HepG2 (cell line): ENCODE data around the gene CTDP1. TPM values are rescaled to one million over a fixed set of nuclear protein-coding genes. Genes with fewer than 3 reads are reported as not detected.
A peak's percentile ranks its signal among the peaks of the same experiment; 100 is the strongest.

Source experiments
- ATAC-seq: fragments of 200-7000 bp; cut with Tn5 transposase; 3 replicates; pipeline ENCODE4 v1.9.1; 2020; ENCODE audit warnings: mild to moderate bottlenecking, moderate library complexity
- BruUV-seq: library from RNA; stranded (reverse); fragments of 400-500 nt; replicated peaks from 2 replicates; lab custom pipeline; 2021; lab: Mats Ljungman, UMichigan
- CTCF ChIA-PET: fragments of 300-600 bp; formaldehyde crosslinking; extraction: SDS; loops from one replicate; lab custom pipeline; 2021; ENCODE audit warnings: low total read pairs, inconsistent platforms, low intra/inter-chr PET ratio; lab: Yijun Ruan, JAX
- POLR2A ChIA-PET: fragments of 350-600 bp; sonication (Branson Sonifier 250); formaldehyde crosslinking; loops from one replicate; lab custom pipeline; 2020; ENCODE audit warnings: antibody characterized with exemption, inconsistent platforms; lab: Yijun Ruan, JAX
- DNase-seq: peaks from one replicate; pipeline ENCODE4 v3.0.0-alpha.2; 2015; ENCODE audit warnings: low spot score
- FAIRE-seq: peaks from 3 replicates; lab custom pipeline; 2011; peaks lifted over from hg19 to GRCh38; lab: Jason Lieb, UNC
- H2AFZ ChIP-seq: one replicate; pipeline ENCODE4 v1.6.1; 2011; ENCODE audit warnings: low read length, inconsistent platforms
- H3K27ac ChIP-seq: fragments of 300-600 bp; 3 replicates; pipeline ENCODE4 v1.8.0; 2011; ENCODE audit warnings: mixed run types, mild to moderate bottlenecking, mixed read lengths, low read length, inconsistent platforms; ENCODE audit not compliant: insufficient read depth; ENCODE audit errors: extremely low read length
- H3K27me3 ChIP-seq, 2 experiments: fragments of 200-600 bp in 1 of 2; 2 replicates in 1 of 2; 3 replicates in 1 of 2; pipeline versions ENCODE4 v1.6.0 to v1.8.0; 2011; ENCODE audit warnings: low read length in 2 of 2, mild to moderate bottlenecking in 2 of 2, moderate library complexity in 2 of 2, inconsistent platforms in 1 of 2; ENCODE audit not compliant: insufficient read depth in 2 of 2, control insufficient read depth in 1 of 2
- H3K36me3 ChIP-seq, 2 experiments: fragments of 200-600 bp in 1 of 2; replicated peaks in 1 of 2; 2 replicates in 1 of 2; 3 replicates in 1 of 2; pipeline versions ENCODE4 v1.5.1 to v1.8.0; 2011; ENCODE audit warnings: low read length in 2 of 2, inconsistent platforms in 1 of 2; ENCODE audit not compliant: insufficient read depth in 2 of 2, control insufficient read depth in 1 of 2
- H3K4me1 ChIP-seq: 2 replicates; pipeline ENCODE4 v1.5.1; 2012; ENCODE audit warnings: low read length, inconsistent platforms; ENCODE audit not compliant: insufficient read depth
- H3K4me2 ChIP-seq: 2 replicates; pipeline ENCODE4 v1.6.0; 2011; ENCODE audit warnings: low read depth, low read length, inconsistent platforms
- H3K4me3 ChIP-seq, 3 experiments: fragments of 200-600 bp in 1 of 3; sonication (generic), shearing (Covaris generic) in 1 of 3; replicated peaks in 1 of 3; 2 replicates each; pipeline ENCODE4 v1.5.1; 2011 to 2016; ENCODE audit warnings: low read length in 3 of 3, inconsistent platforms in 2 of 3, low read depth in 2 of 3, mild to moderate bottlenecking in 2 of 3, control low read depth in 1 of 3, mixed read lengths in 1 of 3; ENCODE audit not compliant: insufficient read depth in 1 of 3
- H3K79me2 ChIP-seq: one replicate; pipeline ENCODE4 v1.6.1; 2011; ENCODE audit warnings: low read length, inconsistent platforms; ENCODE audit not compliant: insufficient read depth
- H3K9ac ChIP-seq: 2 replicates; pipeline ENCODE4 v1.6.0; 2011; ENCODE audit warnings: mild to moderate bottlenecking, low read depth, low read length, inconsistent platforms; ENCODE audit not compliant: insufficient read depth
- H3K9me3 ChIP-seq: 2 replicates; pipeline ENCODE4 v1.5.1; 2012; ENCODE audit warnings: mild to moderate bottlenecking, low read length
- H4K20me1 ChIP-seq: 2 replicates; pipeline ENCODE4 v1.6.0; 2011; ENCODE audit warnings: inconsistent platforms, mild to moderate bottlenecking, low read length, moderate library complexity; ENCODE audit not compliant: insufficient read depth
- ATF2 ChIP-seq: sonication (generic); formaldehyde crosslinking; IDR thresholded peaks from 2 replicates; pipeline ENCODE4 v1.4.0; 2020; ENCODE audit warnings: missing genetic modification reagents
- HBP1 ChIP-seq: IDR thresholded peaks from 2 replicates; pipeline ENCODE4 v1.6.1; 2016; ENCODE audit warnings: low read depth, control low read depth
- HNF4G ChIP-seq, 2 experiments: sonication (generic) in 1 of 2; formaldehyde crosslinking in 1 of 2; IDR thresholded peaks; 2 replicates each; pipeline versions ENCODE4 v1.4.0 to v1.6.1; 2011 to 2020; ENCODE audit warnings: borderline replicate concordance in 2 of 2, low read depth in 2 of 2, mild to moderate bottlenecking in 2 of 2, low read length in 1 of 2, missing genetic modification reagents in 1 of 2, moderate library complexity in 1 of 2
- HNRNPK ChIP-seq: fragments of 200-400 bp; formaldehyde crosslinking; IDR thresholded peaks from 2 replicates; pipeline ENCODE4 v1.6.1; 2018; ENCODE audit warnings: low read length, low read depth, moderate library complexity, mild to moderate bottlenecking; ENCODE audit not compliant: poor library complexity, severe bottlenecking
- KLF9 ChIP-seq: IDR thresholded peaks from 2 replicates; pipeline ENCODE4 v1.6.1; 2016; ENCODE audit warnings: low read depth
- NFRKB ChIP-seq: fragments of 450-650 bp; IDR thresholded peaks from 2 replicates; pipeline ENCODE4 v1.6.1; 2017
- RNF219 ChIP-seq: sonication (generic); formaldehyde crosslinking; IDR thresholded peaks from 2 replicates; pipeline ENCODE4 v1.5.0; 2020; ENCODE audit warnings: mild to moderate bottlenecking, missing genetic modification reagents
- SALL1 ChIP-seq: sonication (generic); formaldehyde crosslinking; IDR thresholded peaks from 2 replicates; pipeline ENCODE4 v1.8.0; 2022; ENCODE audit warnings: mild to moderate bottlenecking, missing genetic modification reagents
- SETDB1 ChIP-seq: sonication (generic); formaldehyde crosslinking; IDR thresholded peaks from 2 replicates; pipeline ENCODE4 v1.5.1; 2020; ENCODE audit warnings: missing genetic modification reagents, mild to moderate bottlenecking, borderline replicate concordance
- TBX2 ChIP-seq: sonication (generic); formaldehyde crosslinking; IDR thresholded peaks from 2 replicates; pipeline ENCODE4 v1.5.0; 2020; ENCODE audit warnings: missing genetic modification reagents, mild to moderate bottlenecking, borderline replicate concordance
- ZFP37 ChIP-seq: sonication (generic); formaldehyde crosslinking; IDR thresholded peaks from 2 replicates; pipeline ENCODE4 v1.4.0; 2020; ENCODE audit warnings: missing genetic modification reagents, borderline replicate concordance
- ZMYM4 ChIP-seq: sonication (generic); formaldehyde crosslinking; IDR thresholded peaks from 2 replicates; pipeline ENCODE4 v1.8.1; 2023; ENCODE audit warnings: mild to moderate bottlenecking, missing genetic modification reagents
- ZNF547 ChIP-seq: sonication (generic); formaldehyde crosslinking; IDR thresholded peaks from 2 replicates; pipeline ENCODE4 v1.5.1; 2020; ENCODE audit warnings: mild to moderate bottlenecking, missing genetic modification reagents
- ZNF720 ChIP-seq: sonication (generic); formaldehyde crosslinking; IDR thresholded peaks from 2 replicates; pipeline ENCODE4 v1.4.0; 2020; ENCODE audit warnings: missing genetic modification reagents
- WGBS: methylation state at CpG from one replicate; pipeline ENCODE4 v1.1.6; 2017; ENCODE audit warnings: low lambda C conversion rate; 5-methylcytosine and 5-hydroxymethylcytosine counted together
- in situ Hi-C: cut with HindIII; loops from 2 replicates; pipeline ENCODE4 v1.10.0; 2017; ENCODE audit warnings: low pct_unique_long_range_greater_than_20kb; ENCODE audit not compliant: extremely low pct_ligation_motif_present
- intact Hi-C: fragments of 100-400 bp; cut with micrococcal nuclease; formaldehyde crosslinking; loops from one replicate; pipeline ENCODE4 v1.10.0; 2022; ENCODE audit not compliant: unreplicated experiment
- polyA plus RNA-seq, 8 experiments: library from polyadenylated mRNA; depleted of rRNA in 3 of 8; stranded (reverse) in 7 of 8; unstranded in 1 of 8; fragments of >200 nt; fragmentation: Illumina TruSeq in 4 of 8; extraction: Trizol in 4 of 8; gene quantifications; 2 replicates each; pipeline versions ENCODE4 v1.2.1 to v1.2.3, GENCODE V29; 2011 to 2016; ENCODE audit warnings: low read depth in 4 of 8, missing spikeins in 1 of 8, mixed read lengths in 1 of 8; ENCODE audit not compliant: insufficient read depth in 1 of 8
- total RNA-seq, 5 experiments: library from RNA; depleted of rRNA; stranded (reverse); fragments of >200 nt; fragmentation: Illumina TruSeq; extraction: Trizol; gene quantifications; 2 replicates each; pipeline ENCODE4 v1.2.3, GENCODE V29; 2016; ENCODE audit warnings: low read depth in 1 of 5

CTDP1 gene
- total and polyA plus RNA-seq, 2 of the 13 experiments (the other 11 are each of a cell fraction or from before 2014, with no cell fraction given): 6.9 to 11.0 TPM

GRCh38 chr18:79647307-79647706 is 32.3 kb upstream of the CTDP1 start:
- DNase-seq (no peak), ATAC-seq (no peak), FAIRE-seq (no peak)
- H3K4me1 ChIP-seq: no peaks in the 10 kb centered on the region
- no peak overlapping the region for H3K27ac ChIP-seq
- H3K4me3 ChIP-seq: no peak overlapping the region
- H2AFZ ChIP-seq: no peak overlapping the region
- in situ Hi-C loops (no loop called here), intact Hi-C loops (loop anchor here (10.0 kb wide), 1 partner anchor 293 kb away; no protein-coding TSS in a partner anchor)
- H3K79me2 ChIP-seq: no peaks in the 10 kb centered on the region
- H3K9ac ChIP-seq: no peak overlapping the region
- no peak overlapping the region for H3K4me2 ChIP-seq
- H3K9me3 ChIP-seq: no peaks in the 10 kb centered on the region
- peak; percentile 89 for TF ChIP-seq HNRNPK
- no peak for TF ChIP-seq ZMYM4 (CRISPR knock-in tag)
- H3K27me3 ChIP-seq: peaks cover 2 to 50% of the 10 kb centered on the region in 2 experiments
- BruUV-seq: no TSS peak
- H3K36me3 ChIP-seq: no peaks in the 10 kb centered on the region
- 3% methylated on average over 1 of the region's 1 CpG for WGBS
- ChIA-PET CTCF (no interaction called here), POLR2A (no interaction called here)
- no peaks in the 10 kb centered on the region for H4K20me1 ChIP-seq

- H3K36me3 ChIP-seq: no peaks in the 10 kb centered on the region
- H3K79me2 ChIP-seq: no peaks in the 10 kb centered on the region
- ChIA-PET CTCF (no interaction called here), POLR2A (no interaction called here)
- WGBS: 60% methylated on average over 11 of the region's 11 CpGs
- no peak overlapping the region for H3K4me3 ChIP-seq
- H3K27me3 ChIP-seq: peaks cover 0 to 41% of the 10 kb centered on the region in 2 experiments; a peak in 4 of 5 replicates
- no peaks in the 10 kb centered on the region for H4K20me1 ChIP-seq
- H2AFZ ChIP-seq: no peak overlapping the region
- intact Hi-C loops (no loop called here), in situ Hi-C loops (no loop called here)
- BruUV-seq: no TSS peak
- H3K9ac ChIP-seq: no peak overlapping the region
- DNase-seq (no peak), ATAC-seq (no peak), FAIRE-seq (no peak)
- H3K9me3 ChIP-seq: no peaks in the 10 kb centered on the region
- no peak overlapping the region for H3K4me2 ChIP-seq
- no peaks in the 10 kb centered on the region for H3K4me1 ChIP-seq
- no peak overlapping the region for H3K27ac ChIP-seq
- TF ChIP-seq SALL1 (CRISPR knock-in tag): no peak
- no peak for TF ChIP-seq NFRKB
- no peak for TF ChIP-seq ZFP37
- TF ChIP-seq ZNF547 (CRISPR knock-in tag): no peak
- TF ChIP-seq RNF219 (CRISPR knock-in tag): no peak
- no peak for TF ChIP-seq HBP1 (CRISPR knock-in tag)
- TF ChIP-seq ZNF720 (CRISPR knock-in tag): no peak
- no peak for TF ChIP-seq TBX2 (CRISPR knock-in tag)
- TF ChIP-seq KLF9 (CRISPR knock-in tag): no peak
- no peak for TF ChIP-seq ATF2 (CRISPR knock-in tag)
- TF ChIP-seq HNF4G (IDR thresholded peaks at IDR 0.05; ENCODE audit: borderline replicate concordance, low read depth, low read length): no peak
- TF ChIP-seq HNF4G (CRISPR knock-in tag; IDR thresholded peaks at IDR 0.05; ENCODE audit: borderline replicate concordance, low read depth): no peak
- TF ChIP-seq SETDB1 (CRISPR knock-in tag): no peak
These were observed 28.6 kb upstream of the CTDP1 start for GRCh38 chr18:79650959-79651358.
